HCT116 (cell line): ENCODE measurements around the gene GLA. TPM values are rescaled to one million over a fixed set of nuclear protein-coding genes. Genes with fewer than 3 reads are reported as not detected.

Source experiments
- ATAC-seq: fragments of 200-7000 bp; cut with Tn5 transposase; 2 replicates; pipeline ENCODE4 v1.9.1; 2020; ENCODE audit warnings: mild to moderate bottlenecking, moderate library complexity
- BruUV-seq: library from RNA; stranded (reverse); fragments of 400-500 nt; replicated peaks from 2 replicates; lab custom pipeline; 2021; lab: Mats Ljungman, UMichigan
- CTCF ChIA-PET: fragments of 300-600 bp; sonication (Branson Sonifier 250); formaldehyde crosslinking; loops from one replicate; lab custom pipeline; 2021; ENCODE audit warnings: antibody characterized with exemption; lab: Charles Lee
- POLR2A ChIA-PET: fragments of 300-600, 350-600 bp; sonication (Branson Sonifier 250); formaldehyde crosslinking; loops from one replicate; lab custom pipeline; 2021; ENCODE audit warnings: antibody characterized with exemption; lab: Charles Lee
- RAD21 ChIA-PET, 2 experiments: fragments of 300-600 bp; sonication (Branson Sonifier 250); formaldehyde crosslinking; loops; one replicate each; lab custom pipeline; 2023; ENCODE audit warnings: low total read pairs in 2 of 2; ENCODE audit not compliant: uncharacterized antibody in 2 of 2, unreplicated experiment in 2 of 2, low non-redundant PET in 1 of 2; lab: Charles Lee
- DNase-seq: peaks from one replicate; pipeline ENCODE4 v3.0.0-alpha.2; 2010; ENCODE audit warnings: low read depth, low spot score
- H2AFZ ChIP-seq: fragments of 200-600 bp; shearing (Covaris generic), sonication (generic); 2 replicates; pipeline ENCODE4 v1.6.1; 2017; ENCODE audit warnings: low read depth, mixed run types, mixed read lengths, antibody characterized with exemption, low read length; ENCODE audit not compliant: poor library complexity, severe bottlenecking
- H3K27ac ChIP-seq: 2 replicates; pipeline ENCODE4 v1.5.1; 2012; ENCODE audit warnings: low read depth, low read length
- H3K27me3 ChIP-seq: fragments of 200-600 bp; sonication (generic); 2 replicates; pipeline ENCODE4 v1.6.1; 2016; ENCODE audit warnings: mixed run types, low read length, mixed read lengths; ENCODE audit not compliant: insufficient read depth
- H3K36me3 ChIP-seq, 2 experiments: fragments of 200-500 bp in 1 of 2; fragments of 200-600 bp in 1 of 2; sonication (Bioruptor generic) in 1 of 2; sonication (generic) in 1 of 2; 2 replicates each; pipeline versions ENCODE4 v1.5.1 to v1.6.1; 2014 to 2016; ENCODE audit warnings: low read length in 2 of 2, inconsistent platforms in 1 of 2, mixed read lengths in 1 of 2, mixed run types in 1 of 2; ENCODE audit not compliant: insufficient read depth in 2 of 2, control insufficient read depth in 1 of 2
- H3K4me1 ChIP-seq, 2 experiments: fragments of 200-600 bp in 1 of 2; sonication (generic) in 1 of 2; 2 replicates each; pipeline versions ENCODE4 v1.5.1 to v1.6.1; 2012 to 2017; ENCODE audit warnings: low read length in 2 of 2, inconsistent platforms in 1 of 2, mild to moderate bottlenecking in 1 of 2, mixed read lengths in 1 of 2, mixed run types in 1 of 2, moderate library complexity in 1 of 2; ENCODE audit not compliant: insufficient read depth in 2 of 2, control insufficient read depth in 1 of 2
- H3K4me2 ChIP-seq: fragments of 200-600 bp; sonication (generic); 2 replicates; pipeline ENCODE4 v1.6.1; 2017; ENCODE audit warnings: mixed run types, low read length, mixed read lengths
- H3K4me3 ChIP-seq, 2 experiments: fragments of 200-600 bp in 1 of 2; sonication (generic) in 1 of 2; replicated peaks in 1 of 2; 2 replicates each; pipeline ENCODE4 v1.5.1; 2011 to 2016; ENCODE audit warnings: low read length in 2 of 2, control low read depth in 1 of 2, low read depth in 1 of 2, mild to moderate bottlenecking in 1 of 2, mixed read lengths in 1 of 2, mixed run types in 1 of 2
- H3K79me2 ChIP-seq: fragments of 200-600 bp; sonication (generic); 2 replicates; pipeline ENCODE4 v1.6.1; 2017; ENCODE audit warnings: mild to moderate bottlenecking, mixed run types, low read length, moderate library complexity, mixed read lengths; ENCODE audit not compliant: insufficient read depth
- H3K9ac ChIP-seq: fragments of 200-600 bp; sonication (generic); 2 replicates; pipeline ENCODE4 v1.6.1; 2016; ENCODE audit warnings: low read length, mixed read lengths
- H3K9me2 ChIP-seq: fragments of 200-600 bp; sonication (generic), shearing (Covaris generic); 2 replicates; pipeline ENCODE4 v1.6.1; 2017; ENCODE audit warnings: mixed run types, mild to moderate bottlenecking, moderate library complexity; ENCODE audit not compliant: insufficient read depth
- H3K9me3 ChIP-seq, 2 experiments: fragments of 200-500 bp in 1 of 2; fragments of 200-600 bp in 1 of 2; sonication (Bioruptor generic) in 1 of 2; sonication (generic) in 1 of 2; 2 replicates each; pipeline ENCODE4 v1.6.1; 2014 to 2017; ENCODE audit warnings: low read length in 2 of 2, mixed read lengths in 2 of 2, inconsistent platforms in 1 of 2, low read depth in 1 of 2, mild to moderate bottlenecking in 1 of 2, mixed run types in 1 of 2, moderate library complexity in 1 of 2; ENCODE audit not compliant: control insufficient read depth in 1 of 2, insufficient read depth in 1 of 2
- H4K20me1 ChIP-seq: fragments of 200-600 bp; sonication (generic), shearing (Covaris generic); 2 replicates; pipeline ENCODE4 v1.6.1; 2017; ENCODE audit warnings: mixed run types, mild to moderate bottlenecking, moderate library complexity; ENCODE audit not compliant: insufficient read depth
- CBX3 ChIP-seq: IDR thresholded peaks from 2 replicates; pipeline ENCODE4 v1.6.1; 2012; ENCODE audit warnings: low read depth
- EGR1 ChIP-seq: IDR thresholded peaks from 2 replicates; pipeline ENCODE4 v1.6.1; 2012; ENCODE audit warnings: low read depth
- ELF1 ChIP-seq: IDR thresholded peaks from 2 replicates; pipeline ENCODE4 v1.6.1; 2012; ENCODE audit warnings: low read depth, borderline replicate concordance
- EZH2 ChIP-seq: fragments of 200-600 bp; sonication (generic); IDR thresholded peaks from 2 replicates; pipeline ENCODE4 v1.6.1; 2017; ENCODE audit warnings: antibody characterized with exemption, mixed run types
- EZH2phosphoT487 ChIP-seq: fragments of 200-600 bp; IDR thresholded peaks from 2 replicates; pipeline ENCODE4 v1.6.1; 2018; ENCODE audit warnings: antibody characterized with exemption, borderline replicate concordance
- FOSL1 ChIP-seq: IDR thresholded peaks from 2 replicates; pipeline ENCODE4 v1.6.1; 2012; ENCODE audit warnings: low read depth
- JUND ChIP-seq: IDR thresholded peaks from 2 replicates; pipeline ENCODE4 v1.6.1; 2012
- RAD21 ChIP-seq: IDR thresholded peaks from 2 replicates; pipeline ENCODE4 v1.6.1; 2012; ENCODE audit warnings: low read depth, mild to moderate bottlenecking
- SIN3A ChIP-seq: IDR thresholded peaks from 2 replicates; pipeline ENCODE4 v1.6.1; 2012; ENCODE audit warnings: low read depth
- SRF ChIP-seq: IDR thresholded peaks from 2 replicates; pipeline ENCODE4 v1.6.1; 2012; ENCODE audit warnings: low read depth
- TCF7L2 ChIP-seq: IDR thresholded peaks from 2 replicates; pipeline ENCODE4 v1.7.0; 2011; ENCODE audit warnings: borderline replicate concordance, inconsistent platforms; ENCODE audit not compliant: insufficient read depth, insufficient read length; ENCODE audit errors: extremely low read depth
- YY1 ChIP-seq: IDR thresholded peaks from 2 replicates; pipeline ENCODE4 v1.6.1; 2011; ENCODE audit warnings: low read length, low read depth, moderate library complexity, mild to moderate bottlenecking; ENCODE audit not compliant: insufficient replicate concordance; ENCODE audit errors: extremely low read depth
- ZFX ChIP-seq: fragments of 450-650 bp; IDR thresholded peaks from 2 replicates; pipeline ENCODE4 v1.6.1; 2017
- ZNF274 ChIP-seq: fragments of 200-500 bp; sonication (Bioruptor generic); IDR thresholded peaks from 2 replicates; pipeline ENCODE4 v1.6.1; 2014; ENCODE audit warnings: mild to moderate bottlenecking, low read depth, low read length, inconsistent platforms
- intact Hi-C: fragments of 100-400 bp; cut with micrococcal nuclease; formaldehyde crosslinking; loops from 2 replicates; pipeline ENCODE4 v1.10.0; 2022
- total RNA-seq: library from RNA; stranded (reverse); gene quantifications from one replicate; pipeline ENCODE4 v1.2.1, GENCODE V29; 2021; ENCODE audit not compliant: unreplicated experiment
- TF ChIP-seq, protein P1 (sequence below), 3 experiments: fragments of 200-600 bp in 1 of 3; sonication (generic) in 1 of 3; IDR thresholded peaks in 2 of 3; conservative IDR thresholded peaks in 1 of 3; 2 replicates each; pipeline ENCODE4 v1.5.1; 2012 to 2017; ENCODE audit warnings: low read depth in 2 of 3, low read length in 2 of 3, antibody characterized with exemption in 1 of 3, borderline replicate concordance in 1 of 3, control low read depth in 1 of 3, mild to moderate bottlenecking in 1 of 3, mixed read lengths in 1 of 3, mixed run types in 1 of 3, moderate library complexity in 1 of 3; ENCODE audit not compliant: insufficient read depth in 1 of 3
- TF ChIP-seq, protein P2 (sequence below): IDR thresholded peaks from 2 replicates; pipeline ENCODE4 v1.6.1; 2012
- TF ChIP-seq, protein P3 (sequence below): IDR thresholded peaks from 2 replicates; pipeline ENCODE4 v1.6.1; 2012
- TF ChIP-seq, protein P4 (sequence below): IDR thresholded peaks from 2 replicates; pipeline ENCODE4 v1.6.1; 2012; ENCODE audit warnings: low read depth

The GLA gene
- total RNA-seq, 1 experiment from 2014 or later: 40.8 TPM

DNA sequence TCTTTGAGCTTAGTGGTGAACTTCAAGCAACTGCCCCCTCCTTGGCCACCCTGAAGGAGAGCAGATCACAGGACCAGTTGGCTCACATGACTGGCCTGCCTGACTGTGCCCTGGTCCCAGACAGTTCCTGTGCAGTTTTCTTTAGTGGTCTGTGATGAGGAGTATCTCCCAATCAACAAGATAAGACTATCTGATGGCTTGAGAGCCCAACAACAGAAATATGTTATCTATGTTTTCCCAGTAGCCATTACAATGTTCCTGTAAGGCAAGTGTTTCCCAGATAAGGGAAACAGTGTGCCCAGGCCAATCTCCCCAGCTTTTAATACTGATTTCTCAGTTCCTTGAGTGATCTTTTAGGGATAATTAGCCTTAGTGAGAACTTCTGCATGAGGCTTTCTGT lies 45.0 kb downstream of the GLA start:
- Histone ChIP-seq H3K4me2 (no peak overlapping the region), H3K27me3 (no peaks in the 10 kb centered on the region), H3K9me2 (no peaks in the 10 kb centered on the region), H2AFZ (no peak overlapping the region), H3K9me3 (no peaks in the 10 kb centered on the region), H3K4me3 (no peak overlapping the region), H4K20me1 (no peaks in the 10 kb centered on the region), H3K9ac (no peak overlapping the region), H3K27ac (no peak overlapping the region), H3K4me1 (no peaks in the 10 kb centered on the region), H3K79me2 (no peaks in the 10 kb centered on the region), H3K36me3 (no peaks in the 10 kb centered on the region)
- intact Hi-C loops: no loop called here
- ChIA-PET POLR2A (no interaction called here), CTCF (no interaction called here), RAD21 (no interaction called here)
- no TSS peak for BruUV-seq
- DNase-seq (no peak), ATAC-seq (no peak)
- TF ChIP-seq ZNF274: no peak
- no peak for TF ChIP-seq EZH2
- TF ChIP-seq JUND: no peak
- TF ChIP-seq, protein P1, sequence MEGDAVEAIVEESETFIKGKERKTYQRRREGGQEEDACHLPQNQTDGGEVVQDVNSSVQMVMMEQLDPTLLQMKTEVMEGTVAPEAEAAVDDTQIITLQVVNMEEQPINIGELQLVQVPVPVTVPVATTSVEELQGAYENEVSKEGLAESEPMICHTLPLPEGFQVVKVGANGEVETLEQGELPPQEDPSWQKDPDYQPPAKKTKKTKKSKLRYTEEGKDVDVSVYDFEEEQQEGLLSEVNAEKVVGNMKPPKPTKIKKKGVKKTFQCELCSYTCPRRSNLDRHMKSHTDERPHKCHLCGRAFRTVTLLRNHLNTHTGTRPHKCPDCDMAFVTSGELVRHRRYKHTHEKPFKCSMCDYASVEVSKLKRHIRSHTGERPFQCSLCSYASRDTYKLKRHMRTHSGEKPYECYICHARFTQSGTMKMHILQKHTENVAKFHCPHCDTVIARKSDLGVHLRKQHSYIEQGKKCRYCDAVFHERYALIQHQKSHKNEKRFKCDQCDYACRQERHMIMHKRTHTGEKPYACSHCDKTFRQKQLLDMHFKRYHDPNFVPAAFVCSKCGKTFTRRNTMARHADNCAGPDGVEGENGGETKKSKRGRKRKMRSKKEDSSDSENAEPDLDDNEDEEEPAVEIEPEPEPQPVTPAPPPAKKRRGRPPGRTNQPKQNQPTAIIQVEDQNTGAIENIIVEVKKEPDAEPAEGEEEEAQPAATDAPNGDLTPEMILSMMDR (IDR thresholded peaks at IDR 0.05 in 2 of 3, conservative IDR thresholded peaks at IDR 0.05 in 1 of 3; ENCODE audit: borderline replicate concordance in 1 of 3, insufficient read depth in 1 of 3, low read depth in 2 of 3, low read length in 2 of 3): no peak
- no peak for TF ChIP-seq EZH2phosphoT487
- TF ChIP-seq, protein P2, sequence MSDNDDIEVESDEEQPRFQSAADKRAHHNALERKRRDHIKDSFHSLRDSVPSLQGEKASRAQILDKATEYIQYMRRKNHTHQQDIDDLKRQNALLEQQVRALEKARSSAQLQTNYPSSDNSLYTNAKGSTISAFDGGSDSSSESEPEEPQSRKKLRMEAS: no peak
- TF ChIP-seq TCF7L2: no peak
- TF ChIP-seq SIN3A: no peak
- no peak for TF ChIP-seq YY1
- no peak for TF ChIP-seq SRF
- TF ChIP-seq RAD21: no peak
- TF ChIP-seq ELF1: no peak
- TF ChIP-seq ZFX: no peak
- TF ChIP-seq EGR1: no peak
- TF ChIP-seq, protein P3, sequence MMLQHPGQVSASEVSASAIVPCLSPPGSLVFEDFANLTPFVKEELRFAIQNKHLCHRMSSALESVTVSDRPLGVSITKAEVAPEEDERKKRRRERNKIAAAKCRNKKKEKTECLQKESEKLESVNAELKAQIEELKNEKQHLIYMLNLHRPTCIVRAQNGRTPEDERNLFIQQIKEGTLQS: no peak
- no peak for TF ChIP-seq CBX3
- TF ChIP-seq, protein P4, sequence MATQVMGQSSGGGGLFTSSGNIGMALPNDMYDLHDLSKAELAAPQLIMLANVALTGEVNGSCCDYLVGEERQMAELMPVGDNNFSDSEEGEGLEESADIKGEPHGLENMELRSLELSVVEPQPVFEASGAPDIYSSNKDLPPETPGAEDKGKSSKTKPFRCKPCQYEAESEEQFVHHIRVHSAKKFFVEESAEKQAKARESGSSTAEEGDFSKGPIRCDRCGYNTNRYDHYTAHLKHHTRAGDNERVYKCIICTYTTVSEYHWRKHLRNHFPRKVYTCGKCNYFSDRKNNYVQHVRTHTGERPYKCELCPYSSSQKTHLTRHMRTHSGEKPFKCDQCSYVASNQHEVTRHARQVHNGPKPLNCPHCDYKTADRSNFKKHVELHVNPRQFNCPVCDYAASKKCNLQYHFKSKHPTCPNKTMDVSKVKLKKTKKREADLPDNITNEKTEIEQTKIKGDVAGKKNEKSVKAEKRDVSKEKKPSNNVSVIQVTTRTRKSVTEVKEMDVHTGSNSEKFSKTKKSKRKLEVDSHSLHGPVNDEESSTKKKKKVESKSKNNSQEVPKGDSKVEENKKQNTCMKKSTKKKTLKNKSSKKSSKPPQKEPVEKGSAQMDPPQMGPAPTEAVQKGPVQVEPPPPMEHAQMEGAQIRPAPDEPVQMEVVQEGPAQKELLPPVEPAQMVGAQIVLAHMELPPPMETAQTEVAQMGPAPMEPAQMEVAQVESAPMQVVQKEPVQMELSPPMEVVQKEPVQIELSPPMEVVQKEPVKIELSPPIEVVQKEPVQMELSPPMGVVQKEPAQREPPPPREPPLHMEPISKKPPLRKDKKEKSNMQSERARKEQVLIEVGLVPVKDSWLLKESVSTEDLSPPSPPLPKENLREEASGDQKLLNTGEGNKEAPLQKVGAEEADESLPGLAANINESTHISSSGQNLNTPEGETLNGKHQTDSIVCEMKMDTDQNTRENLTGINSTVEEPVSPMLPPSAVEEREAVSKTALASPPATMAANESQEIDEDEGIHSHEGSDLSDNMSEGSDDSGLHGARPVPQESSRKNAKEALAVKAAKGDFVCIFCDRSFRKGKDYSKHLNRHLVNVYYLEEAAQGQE: no peak
- no peak for TF ChIP-seq FOSL1
